HG03354 (cell line): ENCODE data around the gene OAS3.
"Not testable (repeated sequence)": the region's sequence is repeated elsewhere in the genome, so short reads cannot be mapped to it uniquely, and the experiment has no call there.

Source experiments
- ATAC-seq: cut with Tn5 transposase; IDR thresholded peaks from one replicate; pipeline ENCODE4 v1.9.1; 2021; ENCODE audit warnings: mild to moderate bottlenecking; ENCODE audit not compliant: unreplicated experiment, poor library complexity, severe bottlenecking

Gene OAS3

GRCh38 chr12:112916270-112916669 is 22.0 kb upstream of the OAS3 start:
- no peak for ATAC-seq

GRCh38 chr12:112919121-112919520 is 19.2 kb upstream of the OAS3 start:
- no peak for ATAC-seq

- peak; percentile 94 for ATAC-seq
These were observed 13.3 kb upstream of the OAS3 start for GRCh38 chr12:112924986-112925385.

- not testable (repeated sequence) for ATAC-seq
These were observed 11.7 kb upstream of the OAS3 start for GRCh38 chr12:112926416-112927033.

GRCh38 chr12:112927475-112927874 is 10.8 kb upstream of the OAS3 start:
- no peak for ATAC-seq

GRCh38 chr12:112927925-112928324 is 10.3 kb upstream of the OAS3 start:
- no peak for ATAC-seq

- ATAC-seq: no peak
These were observed 9.3 kb upstream of the OAS3 start for GRCh38 chr12:112928978-112929377.

- no peak for ATAC-seq
These were observed 8.6 kb upstream of the OAS3 start for GRCh38 chr12:112929715-112930114.

GRCh38 chr12:112930350-112930749 is 7.9 kb upstream of the OAS3 start:
- no peak for ATAC-seq

GRCh38 chr12:112932485-112933128 is 5.7 kb upstream of the OAS3 start:
- ATAC-seq: no peak

GRCh38 chr12:112933129-112933505 is 5.2 kb upstream of the OAS3 start:
- no peak for ATAC-seq

GRCh38 chr12:112936264-112936663 is 2.0 kb upstream of the OAS3 start:
- no peak for ATAC-seq

GRCh38 chr12:112936927-112937326 is 1.3 kb upstream of the OAS3 start:
- no peak for ATAC-seq

GRCh38 chr12:112938751-112939150 is 477 bp downstream of the OAS3 start:
- no peak for ATAC-seq

- peak; percentile 52 for ATAC-seq
These were observed 1.6 kb downstream of the OAS3 start for GRCh38 chr12:112939761-112940381.

GRCh38 chr12:112941528-112942335 is 3.5 kb downstream of the OAS3 start:
- no peak for ATAC-seq

GRCh38 chr12:112942572-112942971 is 4.3 kb downstream of the OAS3 start:
- ATAC-seq: no peak

GRCh38 chr12:112944024-112944690 is 5.9 kb downstream of the OAS3 start:
- no peak for ATAC-seq

- no peak for ATAC-seq
These were observed 7.2 kb downstream of the OAS3 start for GRCh38 chr12:112945515-112945914.
